EL (cell line): ENCODE data around the gene EPGN.
A peak's percentile ranks its signal among the peaks of the same experiment; 100 is the strongest.

Source experiments
- DNase-seq: peaks from one replicate; pipeline ENCODE4 v3.0.0-alpha.2; 2016

The EPGN gene

DNA sequence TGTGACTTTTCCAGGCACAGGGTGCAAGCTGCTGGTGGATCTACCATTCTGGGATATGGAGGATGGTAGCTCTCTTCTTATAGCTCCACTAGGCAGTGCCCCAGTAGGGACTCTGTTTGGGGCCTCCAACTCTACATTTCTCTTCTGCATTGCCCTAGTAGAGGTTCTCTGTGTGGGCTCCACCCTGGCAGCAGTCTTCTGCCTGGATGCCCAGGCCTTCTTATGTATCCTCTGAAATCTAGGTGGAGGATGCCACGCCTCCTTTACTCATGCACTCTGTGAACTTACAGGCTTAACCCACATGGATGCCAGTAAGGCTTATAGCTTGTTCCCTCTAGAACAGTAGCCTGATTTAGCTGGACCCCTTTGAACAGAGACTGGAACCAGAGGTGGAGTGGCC lies 35.8 kb downstream of the EPGN start:
- DNase-seq = no peak

DNA sequence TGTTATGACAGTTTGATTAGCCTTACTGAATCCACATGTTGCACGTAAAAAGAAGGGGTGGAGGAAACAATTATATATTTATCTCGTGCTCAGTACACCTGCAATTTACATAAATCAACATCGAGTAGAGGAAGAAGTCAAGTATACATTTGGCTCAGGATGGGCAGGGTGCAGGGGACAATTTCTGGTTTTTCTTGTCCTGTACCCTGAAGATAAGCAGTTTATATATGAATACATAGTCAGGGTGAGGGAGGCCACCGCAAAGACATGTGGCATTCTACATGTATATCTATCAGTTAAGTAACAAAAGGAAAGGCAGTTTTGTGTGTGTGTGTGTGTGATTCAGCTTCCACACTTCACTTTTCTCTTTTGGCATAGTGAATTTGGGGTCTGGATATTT lies 45.6 kb downstream of the EPGN start:
- no peak for DNase-seq

DNA sequence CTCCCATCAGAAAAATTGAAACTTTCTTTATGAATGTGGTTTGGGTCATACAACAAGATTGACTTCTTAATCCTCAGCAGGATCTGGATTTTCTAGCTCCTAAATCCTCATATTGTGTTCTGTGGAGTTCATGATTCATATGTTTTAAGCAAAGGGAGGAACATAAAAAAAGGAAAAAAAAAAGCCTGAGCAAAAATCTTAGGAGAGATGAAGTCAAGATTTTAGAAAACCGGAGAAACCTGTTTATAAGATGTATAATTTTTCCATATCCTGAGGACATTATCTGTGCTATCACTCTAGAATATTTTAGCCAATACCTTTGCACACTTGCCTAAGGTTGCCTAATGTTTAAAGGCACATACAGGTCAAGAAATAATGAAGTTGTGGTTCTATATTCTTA lies 49.7 kb downstream of the EPGN start:
- DNase-seq = no peak

DNA sequence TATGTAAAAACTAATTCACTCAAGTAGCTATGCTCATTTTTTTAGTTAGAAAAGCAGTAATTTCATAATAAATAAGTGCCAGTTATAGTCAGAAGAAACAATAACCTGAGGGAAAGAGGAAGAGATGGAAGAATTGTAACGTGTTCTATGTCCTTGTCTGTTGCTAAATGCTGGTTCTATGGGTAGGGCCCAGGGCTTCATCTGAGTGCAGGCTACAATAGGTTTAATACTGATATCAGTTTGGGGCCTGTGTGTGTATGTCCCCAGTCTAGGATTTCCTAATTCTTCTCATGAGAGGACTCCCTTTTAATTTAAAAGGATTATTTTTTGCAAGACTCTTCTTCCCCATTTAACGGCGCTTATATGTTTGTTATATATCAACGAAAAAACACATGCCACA lies 53.4 kb downstream of the EPGN start:
- no peak for DNase-seq

DNA sequence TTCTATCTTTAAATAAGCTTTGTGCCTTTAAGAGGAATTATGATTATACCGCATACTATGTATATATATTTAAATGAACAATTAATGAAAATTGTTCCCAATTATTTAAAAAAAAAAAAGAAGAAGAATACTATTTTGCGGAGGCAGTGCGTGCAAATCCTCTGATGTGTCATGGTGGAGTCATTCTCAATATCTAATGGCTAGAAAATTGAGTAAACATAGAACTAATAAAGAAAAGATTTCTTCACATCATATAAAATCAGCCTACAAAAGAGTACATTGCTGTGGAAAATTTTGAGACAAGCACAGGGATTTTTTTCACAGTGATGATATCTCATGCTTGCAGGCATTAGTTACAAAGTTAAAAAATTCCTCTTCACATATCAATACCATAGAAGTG lies 54.1 kb downstream of the EPGN start:
- DNase-seq = peak; percentile 19

DNA sequence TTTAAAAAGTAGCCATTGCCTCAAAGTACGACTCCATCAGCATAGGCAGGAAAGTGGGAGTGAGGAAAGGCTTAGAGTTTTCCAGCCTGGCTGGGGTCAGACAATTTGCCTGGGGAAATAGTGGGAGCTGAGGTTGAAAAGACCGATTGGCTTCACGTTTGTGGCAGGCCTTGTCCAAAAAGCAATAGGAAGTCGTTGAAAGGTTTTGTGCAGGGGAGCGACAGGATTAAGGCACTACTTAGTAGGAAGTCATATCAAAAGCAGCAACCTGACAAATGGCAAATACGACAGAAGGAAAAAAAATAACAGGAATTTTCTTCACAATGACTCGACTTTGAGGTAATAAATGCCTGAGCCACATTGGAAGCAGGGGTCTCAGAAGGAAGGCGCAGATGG lies 56.0 kb downstream of the EPGN start:
- no peak for DNase-seq

DNA sequence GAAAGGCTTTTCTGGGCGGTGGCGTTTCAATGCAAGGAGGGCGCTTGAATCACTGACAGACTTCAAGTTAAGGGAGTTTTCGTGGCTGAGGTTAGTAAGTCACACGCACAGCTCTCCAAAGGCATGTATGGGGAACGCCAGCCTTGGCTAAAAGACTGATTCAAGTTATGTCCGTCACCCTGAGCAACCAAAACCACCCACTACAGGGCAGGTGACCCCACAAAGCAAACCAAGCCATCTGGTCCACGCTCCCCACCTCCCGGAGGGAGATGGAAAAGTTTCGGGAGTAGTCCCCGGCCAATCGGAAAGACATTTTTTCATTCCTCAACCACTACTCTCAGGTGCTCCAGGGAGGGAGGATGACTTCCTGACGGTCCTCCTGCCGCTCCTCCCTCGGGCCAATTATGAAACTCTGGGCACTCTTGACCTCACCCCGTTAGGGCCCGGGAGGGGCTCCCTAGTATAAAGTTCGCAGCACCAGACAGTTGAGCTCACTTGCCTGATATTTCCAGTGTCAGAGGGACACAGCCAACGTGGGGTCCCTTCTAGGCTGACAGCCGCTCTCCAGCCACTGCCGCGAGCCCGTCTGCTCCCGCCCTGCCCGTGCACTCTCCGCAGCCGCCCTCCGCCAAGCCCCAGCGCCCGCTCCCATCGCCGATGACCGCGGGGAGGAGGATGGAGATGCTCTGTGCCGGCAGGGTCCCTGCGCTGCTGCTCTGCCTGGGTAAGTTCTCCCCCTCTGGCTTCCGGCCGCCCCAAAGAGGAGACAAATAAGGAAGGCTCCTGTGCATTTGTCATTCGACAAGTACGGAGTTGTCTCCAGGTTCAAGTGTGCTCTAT lies 56.6 kb downstream of the EPGN start, which contains the start of gene EREG:
Gene EREG (plus strand): TSS at position 494 of the 840 bp plus-strand sequence. CDS start 164 bp downstream, at position 658.
- DNase-seq = peak; percentile 62

DNA sequence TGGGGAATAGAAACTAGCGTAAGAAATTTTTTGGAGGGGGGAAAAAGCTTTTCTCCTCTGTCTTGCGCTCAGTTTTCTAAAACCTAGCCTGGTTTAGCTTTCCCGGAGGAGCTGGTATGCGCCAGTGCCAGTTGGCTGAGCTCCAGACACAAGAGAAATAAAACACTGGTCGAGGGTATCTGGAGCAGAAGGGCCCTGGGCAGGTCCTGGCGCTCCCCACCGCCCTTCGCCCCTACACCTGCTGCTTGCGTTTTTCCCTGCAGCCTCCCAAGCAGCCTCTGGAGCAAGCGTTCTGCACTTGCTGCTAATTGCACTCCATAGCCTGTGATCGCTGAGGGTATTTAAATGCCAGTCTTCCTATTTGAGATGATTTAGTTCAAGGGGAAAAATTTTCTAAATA lies 57.5 kb downstream of the EPGN start:
- peak; percentile 12 for DNase-seq
